GM19239 (cell line): ENCODE data around the gene CT45A1.
A peak's percentile ranks its signal among the peaks of the same experiment; 100 is the strongest.
"Not testable (repeated sequence)": the region's sequence is repeated elsewhere in the genome, so short reads cannot be mapped to it uniquely, and the experiment has no call there.

Experiments
- DNase-seq: peaks from one replicate; pipeline ENCODE4 v3.0.0; 2011; ENCODE audit warnings: low spot score; ENCODE audit not compliant: insufficient read length
- FAIRE-seq: peaks from 2 replicates; lab custom pipeline; 2011; peaks lifted over from hg19 to GRCh38; lab: Jason Lieb, UNC

CT45A1 gene

GRCh38 chrX:135713183-135713689 is at the start of gene CT45A1:
TSS of gene CT45A1 (plus strand) at chrX:135713639. CDS start at chrX:135718941, 5,302 bp downstream.
- DNase-seq, FAIRE-seq: not testable (repeated sequence)

- not testable (repeated sequence) for DNase-seq
Measured at GRCh38 chrX:135672979-135673378, 40.5 kb upstream of the CT45A1 start.

GRCh38 chrX:135688137-135688536 is 25.3 kb upstream of the CT45A1 start:
- no peak for FAIRE-seq
- DNase-seq = no peak

More at GRCh38 chrX:135672979-135673378, 40.5 kb upstream of the CT45A1 start:
- FAIRE-seq = peak; percentile 66

DNA sequence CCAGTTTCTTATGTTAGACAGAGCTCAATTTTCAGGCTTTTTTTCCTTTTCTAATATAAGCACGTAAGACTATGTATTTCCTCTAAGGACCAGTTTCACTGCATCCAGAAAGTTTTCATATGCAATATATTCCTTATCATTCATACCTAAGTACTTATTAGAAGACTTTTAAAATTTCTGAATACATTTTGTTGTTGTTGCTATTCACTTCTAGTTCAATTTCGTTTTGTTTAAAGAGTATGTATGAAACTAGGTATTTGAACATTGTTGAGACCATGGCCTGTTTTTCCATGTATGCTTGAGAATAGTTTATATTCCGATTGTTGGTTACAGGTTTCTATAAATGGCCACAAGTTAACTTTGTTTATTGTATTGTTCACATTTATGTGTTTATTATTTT is 18.0 kb upstream of the CT45A1 start:
- no peak for DNase-seq
- FAIRE-seq = no peak

DNA sequence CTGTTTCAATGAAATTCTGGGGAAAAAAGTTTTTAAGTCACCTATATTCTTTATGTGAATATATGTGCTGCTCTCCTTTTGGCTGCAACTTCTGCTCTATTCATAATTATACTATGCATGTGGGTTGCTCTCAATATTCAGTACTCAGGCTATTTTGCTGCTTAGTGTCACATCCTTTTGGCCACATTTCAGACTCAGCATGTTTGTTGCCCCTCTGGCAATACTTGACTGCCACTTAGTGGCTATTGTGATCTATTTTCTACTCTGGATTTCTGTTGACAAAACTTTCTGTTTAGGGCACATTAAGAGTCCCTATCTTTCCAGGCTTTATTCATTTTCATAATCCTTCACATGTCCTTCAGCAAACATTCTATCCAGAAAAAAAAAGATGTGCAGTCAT is 15.8 kb upstream of the CT45A1 start:
- DNase-seq (no peak), FAIRE-seq (no peak)

GRCh38 chrX:135698924-135699323 is 14.5 kb upstream of the CT45A1 start:
- FAIRE-seq (no peak), DNase-seq (no peak)

GRCh38 chrX:135707880-135708279 is 5.6 kb upstream of the CT45A1 start:
- DNase-seq (peak; percentile 9), FAIRE-seq (peak; percentile 91)

GRCh38 chrX:135713795-135714194 is 356 bp downstream of the CT45A1 start:
- FAIRE-seq (no peak), DNase-seq (no peak)

- peak; percentile 61 for FAIRE-seq
- not testable (repeated sequence) for DNase-seq
Measured at GRCh38 chrX:135734666-135735065, 21.2 kb downstream of the CT45A1 start.

- DNase-seq (no peak), FAIRE-seq (peak; percentile 80)
Measured at GRCh38 chrX:135737366-135738071, 24.1 kb downstream of the CT45A1 start.

DNA sequence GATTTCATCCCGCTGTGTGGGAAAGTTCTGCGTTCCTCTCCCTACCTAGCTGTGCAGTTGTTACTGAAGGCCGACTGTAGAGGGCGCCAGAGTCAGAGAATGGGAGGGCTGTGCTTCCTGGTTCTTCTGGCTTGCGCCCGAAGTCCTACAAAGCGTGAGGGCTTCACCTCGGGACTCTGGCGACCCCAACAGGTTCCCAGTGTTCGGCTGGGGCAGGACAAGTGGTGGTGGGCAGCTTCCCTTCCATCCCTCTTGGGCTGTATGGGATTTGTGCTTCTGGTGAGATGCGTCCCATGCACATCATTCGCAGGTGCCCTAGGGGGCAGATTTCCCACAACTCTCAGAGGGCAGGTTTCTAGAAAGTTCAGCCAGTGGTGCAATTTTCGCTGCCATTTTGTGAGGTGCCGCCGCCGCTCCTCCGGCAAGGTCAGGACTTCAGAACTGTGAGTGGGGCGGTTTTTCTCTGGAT is 27.3 kb downstream of the CT45A1 start:
- peak; percentile 92 for FAIRE-seq

GRCh38 chrX:135741192-135741715 is 27.8 kb downstream of the CT45A1 start:
- DNase-seq (no peak), FAIRE-seq (no peak)

More for the DNA sequence above, 27.3 kb downstream of the CT45A1 start:
- DNase-seq = peak; percentile 19

GRCh38 chrX:135744739-135745138 is 31.3 kb downstream of the CT45A1 start:
- not testable (repeated sequence) for DNase-seq, FAIRE-seq

DNA sequence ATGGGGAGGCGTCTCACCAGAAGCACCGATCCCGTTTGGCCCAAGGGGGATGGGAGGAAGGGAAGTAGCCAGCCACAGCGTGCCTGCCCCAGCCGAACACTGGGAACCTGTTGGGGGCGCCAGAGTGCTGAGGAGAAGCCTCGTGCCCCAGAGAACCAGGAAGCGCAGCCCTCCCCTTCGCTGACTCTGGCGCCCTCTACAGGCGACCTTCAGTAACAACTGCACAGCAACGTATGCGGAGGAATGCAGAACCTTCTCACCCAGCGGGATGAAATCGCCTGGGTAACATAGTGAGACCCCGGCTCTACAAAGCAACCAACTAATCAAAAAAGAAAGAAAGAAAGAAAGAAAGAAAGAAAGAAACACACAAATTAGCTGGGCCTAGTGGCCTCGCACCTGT is 54.7 kb downstream of the CT45A1 start, which contains the start of gene CT45A3:
TSS of gene CT45A3 (minus strand) at position 101 of the 400 bp plus-strand sequence. CDS start 3,747 bp downstream, outside the sequence.
- not testable (repeated sequence) for FAIRE-seq, DNase-seq
